B cell (primary cell): ENCODE data around the gene MPZ.

Experiments used
- CTCF ChIP-seq: fragments of 200-600 bp; IDR thresholded peaks from one replicate; pipeline ENCODE4 v1.8.0; 2022; ENCODE audit warnings: antibody characterized with exemption, mild to moderate bottlenecking
- EZH2 ChIP-seq: IDR thresholded peaks from 2 replicates; pipeline ENCODE4 v1.6.1; 2012; ENCODE audit warnings: borderline replicate concordance, low read depth, mild to moderate bottlenecking, moderate library complexity, low read length; ENCODE audit not compliant: insufficient read depth, poor library complexity, severe bottlenecking

GRCh38 chr1:161298116-161298515 is 11.7 kb downstream of the MPZ start:
- TF ChIP-seq CTCF (no peak), EZH2 (no peak)
